HG03064 (cell line): ENCODE measurements around the gene FSTL1.
A peak's percentile ranks its signal among the peaks of the same experiment; 100 is the strongest.
"Not testable (repeated sequence)": the region's sequence is repeated elsewhere in the genome, so short reads cannot be mapped to it uniquely, and the experiment has no call there.

Experiments used
- ATAC-seq: cut with Tn5 transposase; IDR thresholded peaks from one replicate; pipeline ENCODE4 v1.9.1; 2021; ENCODE audit warnings: low read depth; ENCODE audit not compliant: unreplicated experiment

The FSTL1 gene

GRCh38 chr3:120419797-120420196 lies 31.0 kb downstream of the FSTL1 start:
- no peak for ATAC-seq

- peak; percentile 59 for ATAC-seq
These were observed 31.8 kb downstream of the FSTL1 start for GRCh38 chr3:120418866-120419490.

GRCh38 chr3:120418446-120418845 lies 32.3 kb downstream of the FSTL1 start:
- no peak for ATAC-seq

GRCh38 chr3:120417272-120417911 lies 33.4 kb downstream of the FSTL1 start:
- peak; percentile 100 for ATAC-seq

DNA sequence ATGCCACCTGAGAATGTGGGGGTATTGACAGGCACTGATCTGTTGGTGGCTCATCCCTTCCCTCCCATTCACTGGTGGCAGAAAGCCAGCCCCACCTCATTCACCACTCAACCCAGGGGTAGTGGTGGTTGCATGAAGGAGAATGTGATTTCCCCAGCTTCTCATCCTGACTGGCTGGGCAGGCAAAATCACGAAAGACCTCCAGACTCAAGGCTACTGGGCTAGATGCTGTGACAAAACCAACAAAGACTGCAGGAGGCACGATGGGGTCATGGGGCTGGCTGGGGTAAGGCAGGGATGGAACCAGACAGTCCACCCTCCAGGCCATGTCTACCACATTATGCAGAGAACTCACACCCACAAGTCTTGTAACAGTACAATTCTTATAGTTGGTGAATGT lies 33.9 kb downstream of the FSTL1 start:
- ATAC-seq = peak; percentile 20

GRCh38 chr3:120415756-120416155 lies 35.0 kb downstream of the FSTL1 start:
- no peak for ATAC-seq

GRCh38 chr3:120410541-120410940 lies 40.3 kb downstream of the FSTL1 start:
- ATAC-seq = no peak

DNA sequence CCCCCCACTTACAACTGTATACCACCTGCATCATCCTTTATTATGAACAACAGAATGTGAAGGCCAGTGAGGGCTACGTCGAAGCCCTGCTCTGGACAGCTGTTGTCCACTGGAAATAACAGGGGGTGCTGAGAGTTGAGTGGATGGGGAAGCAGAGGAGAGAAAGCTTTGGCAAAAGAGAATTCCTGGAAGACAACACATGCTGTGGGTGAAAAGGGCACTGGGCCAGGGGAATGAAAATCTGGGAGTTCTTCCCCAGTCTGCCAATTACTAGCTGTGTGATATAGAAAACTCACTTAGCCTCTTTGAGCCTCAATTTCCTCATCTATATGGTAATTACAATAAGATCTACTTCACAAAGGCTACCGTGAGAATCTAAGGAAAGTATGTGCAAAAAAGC lies 40.7 kb downstream of the FSTL1 start:
- no peak for ATAC-seq

DNA sequence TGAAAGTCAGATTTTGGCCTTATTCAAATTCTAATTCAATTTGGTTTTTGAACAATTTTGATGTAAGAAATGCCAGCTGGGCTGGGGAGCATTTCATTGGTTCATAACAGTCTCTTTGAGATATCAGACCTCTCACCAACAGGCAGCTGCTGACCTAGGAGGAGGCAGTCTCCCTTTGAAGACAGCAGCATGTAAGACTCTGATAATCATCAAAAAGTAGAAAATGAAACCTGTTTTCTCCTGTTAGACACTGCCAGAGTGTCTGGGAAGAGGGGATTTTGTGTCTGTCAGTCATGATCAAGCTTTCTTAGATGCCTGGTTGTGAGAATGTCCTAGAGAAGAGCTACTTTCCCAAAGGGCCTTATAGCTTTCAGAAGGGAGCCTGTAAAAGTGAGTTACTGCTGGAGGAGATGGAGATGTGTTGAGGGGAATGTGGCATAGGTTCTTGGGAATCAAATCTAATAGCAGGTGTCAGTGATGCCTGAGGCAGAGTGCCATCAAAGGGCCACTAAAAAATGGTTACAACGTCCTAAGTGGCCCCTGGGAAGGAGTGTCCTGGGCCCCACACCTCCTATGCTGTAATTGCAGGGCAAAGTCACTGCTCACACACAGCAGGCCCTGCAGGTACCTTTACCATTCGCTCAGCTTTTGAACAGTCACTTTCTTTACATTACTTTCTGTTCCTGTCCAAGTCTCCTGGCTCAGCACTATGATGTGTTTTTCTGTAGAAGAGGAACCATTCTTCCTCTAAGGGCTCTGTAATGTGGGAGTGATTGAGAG lies 43.1 kb downstream of the FSTL1 start:
- ATAC-seq = no peak

- ATAC-seq = no peak
These were observed 45.9 kb downstream of the FSTL1 start for GRCh38 chr3:120404876-120405275.

GRCh38 chr3:120402257-120402656 lies 48.5 kb downstream of the FSTL1 start:
- no peak for ATAC-seq

DNA sequence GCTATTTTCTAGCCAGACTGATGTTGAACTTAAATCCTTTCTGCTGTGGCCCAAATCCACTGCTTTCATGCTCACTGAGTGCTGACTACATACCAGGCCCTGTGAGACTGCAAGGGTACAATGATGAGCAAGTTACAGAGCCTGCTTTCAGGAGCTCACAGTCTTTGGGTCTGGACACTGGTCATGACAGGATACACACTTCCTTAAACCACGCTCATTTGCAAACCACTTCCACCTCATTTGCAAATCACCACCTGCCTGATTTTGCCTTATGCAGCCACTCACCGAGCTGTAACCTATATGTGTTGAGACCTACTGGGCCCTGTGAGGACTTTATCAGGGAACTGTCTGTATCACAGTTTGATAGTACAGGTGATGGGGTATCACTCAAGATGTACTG lies 51.4 kb downstream of the FSTL1 start:
- ATAC-seq = no peak

DNA sequence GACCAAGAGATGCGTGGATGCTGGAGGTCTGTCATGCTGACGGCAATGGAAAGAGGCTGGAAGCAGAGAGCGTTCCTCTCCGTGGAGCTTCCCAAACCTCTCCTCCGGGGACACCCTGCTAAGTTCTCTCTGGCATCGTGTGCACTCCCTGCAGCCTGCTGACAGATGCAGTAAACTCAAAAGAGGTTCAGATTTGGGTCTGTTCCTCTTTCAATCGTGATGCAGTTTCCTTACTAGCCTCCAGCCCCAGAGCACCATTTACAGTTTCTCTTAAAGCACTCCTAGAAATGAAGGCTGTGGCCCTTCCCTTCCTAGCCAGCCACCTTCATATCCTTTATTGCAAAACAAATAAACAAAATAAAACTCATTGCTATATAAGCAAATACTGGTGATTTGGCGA lies 54.3 kb downstream of the FSTL1 start:
- ATAC-seq = no peak

GRCh38 chr3:120394347-120394746 lies 56.4 kb downstream of the FSTL1 start:
- no peak for ATAC-seq

DNA sequence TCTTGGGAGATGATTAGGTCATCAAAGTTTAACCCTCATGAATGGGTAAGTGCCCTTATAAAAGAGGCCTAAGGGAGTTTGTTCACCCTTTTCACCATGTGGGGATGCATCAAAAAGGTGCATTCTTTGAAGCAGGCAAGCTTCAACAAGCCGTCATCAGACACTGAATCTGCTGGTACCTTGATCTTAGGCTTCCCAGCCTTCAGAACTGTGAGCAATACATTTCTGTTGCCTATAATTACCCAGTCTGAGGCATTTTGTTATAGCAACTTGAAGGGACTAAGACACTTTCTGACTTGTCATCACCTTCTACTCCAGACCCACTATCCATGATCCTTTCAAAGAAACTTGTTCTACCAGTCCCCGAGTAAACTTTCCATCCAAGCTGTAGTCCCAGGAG lies 57.0 kb downstream of the FSTL1 start:
- ATAC-seq = no peak

DNA sequence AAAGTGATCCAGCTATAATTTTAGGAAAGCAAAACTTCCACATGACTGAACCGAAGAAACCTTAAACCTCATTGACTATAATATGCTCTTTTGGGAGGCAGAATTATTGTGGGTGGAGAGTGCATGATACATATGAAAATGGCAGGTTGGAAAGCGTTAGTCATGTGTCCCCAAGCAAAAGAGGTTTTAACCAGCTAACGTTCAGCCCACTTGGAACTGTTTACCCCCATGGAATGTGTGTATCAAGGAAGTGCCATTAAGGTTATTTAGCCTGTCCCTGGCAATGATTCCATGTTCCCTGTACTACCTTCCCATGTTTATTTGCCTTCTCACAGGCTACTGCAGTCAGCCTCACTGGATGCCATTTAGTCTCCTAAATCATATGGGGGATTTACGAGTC lies 57.5 kb downstream of the FSTL1 start:
- no peak for ATAC-seq

DNA sequence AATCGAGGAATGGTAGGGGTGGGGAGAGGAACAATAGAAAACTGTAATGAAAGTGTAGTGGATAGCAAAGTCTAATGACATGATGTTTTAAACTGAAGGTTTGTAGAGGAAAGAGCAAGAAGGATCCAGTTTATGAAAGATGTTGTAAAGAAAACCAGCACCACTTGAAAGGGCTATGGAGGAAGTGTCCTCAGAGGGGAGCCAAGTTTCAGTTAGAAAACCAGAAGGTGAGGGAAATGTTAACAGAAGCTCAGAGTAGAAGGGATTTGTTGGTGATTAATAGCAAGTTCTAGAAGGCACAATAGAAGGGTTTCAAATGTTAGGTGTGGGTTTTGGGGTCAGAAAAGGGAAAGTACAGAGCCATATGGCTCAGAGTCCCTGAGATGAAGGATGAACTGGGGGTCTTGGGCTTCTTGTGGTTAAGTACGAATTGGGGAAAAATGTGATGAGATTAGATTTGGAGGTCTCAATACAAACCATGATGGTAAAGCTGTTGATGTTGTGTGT lies 67.8 kb downstream of the FSTL1 start:
- ATAC-seq = no peak

- ATAC-seq = no peak
These were observed 69.3 kb downstream of the FSTL1 start for GRCh38 chr3:120381503-120381902.

DNA sequence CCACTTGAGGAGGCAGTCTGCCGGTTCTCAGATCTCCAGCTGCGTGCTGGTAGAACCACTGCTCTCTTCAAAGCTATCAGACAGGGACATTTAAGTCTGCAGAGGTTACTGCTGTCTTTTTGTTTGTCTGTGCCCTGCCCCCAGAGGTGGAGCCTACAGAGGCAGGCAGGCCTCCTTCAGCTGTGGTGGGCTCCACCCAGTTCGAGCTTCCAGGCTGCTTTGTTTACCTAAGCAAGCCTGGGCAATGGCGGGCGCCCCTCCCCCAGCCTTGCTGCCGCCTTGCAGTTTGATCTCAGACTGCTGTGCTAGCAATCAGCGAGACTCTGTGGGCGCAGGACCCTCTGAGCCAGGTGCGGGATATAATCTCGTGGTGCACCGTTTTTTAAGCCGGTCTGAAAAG lies 72.8 kb downstream of the FSTL1 start:
- ATAC-seq = not testable (repeated sequence)

GRCh38 chr3:120370463-120370862 lies 80.3 kb downstream of the FSTL1 start:
- no peak for ATAC-seq

- ATAC-seq = peak; percentile 89
These were observed 81.7 kb downstream of the FSTL1 start for GRCh38 chr3:120369037-120369467.

DNA sequence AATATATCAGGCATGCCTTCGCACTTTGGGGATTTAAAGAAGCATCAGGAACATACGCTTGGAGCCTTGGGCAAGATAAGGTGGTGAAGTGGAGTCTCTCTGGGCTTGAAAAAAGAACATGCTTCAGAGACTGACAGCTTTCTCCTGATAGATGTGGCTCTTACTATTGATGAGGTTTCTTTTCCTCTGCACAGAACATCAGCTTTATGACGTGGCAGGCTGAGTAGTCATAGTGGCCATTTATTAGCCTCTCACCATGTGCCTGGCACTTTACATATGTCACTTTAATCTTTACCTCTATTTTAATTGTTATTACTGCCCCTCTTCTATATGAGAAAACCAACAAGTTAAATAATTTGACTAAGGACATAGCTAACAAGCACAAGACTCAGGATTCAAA lies 82.6 kb downstream of the FSTL1 start:
- no peak for ATAC-seq
